MM.1S (cell line): ENCODE data around the gene RNF217.

Experiments used
- DNase-seq: peaks from one replicate; pipeline ENCODE4 v3.0.0-alpha.2; 2015
- H2AFZ ChIP-seq: fragments of 300-600 bp; sonication (generic); 2 replicates; pipeline ENCODE4 v1.6.0; 2016; ENCODE audit warnings: antibody characterized with exemption, low read length
- H3F3A ChIP-seq: fragments of 300-600 bp; sonication (generic); 2 replicates; pipeline ENCODE4 v1.6.1; 2016; ENCODE audit warnings: mild to moderate bottlenecking, antibody characterized with exemption, low read length, moderate library complexity, mixed read lengths; ENCODE audit not compliant: insufficient read depth
- H3K27ac ChIP-seq: fragments of 300-600 bp; sonication (generic); 2 replicates; pipeline ENCODE4 v1.5.1; 2016; ENCODE audit warnings: mild to moderate bottlenecking, low read length
- H3K27me3 ChIP-seq: fragments of 300-600 bp; sonication (generic); replicated peaks from 2 replicates; pipeline ENCODE4 v1.6.0; 2016; ENCODE audit warnings: low read length; ENCODE audit not compliant: insufficient read depth
- H3K36me3 ChIP-seq: fragments of 300-600 bp; sonication (generic); replicated peaks from 2 replicates; pipeline ENCODE4 v1.6.1; 2016; ENCODE audit warnings: mild to moderate bottlenecking, low read length, mixed read lengths; ENCODE audit not compliant: insufficient read depth
- H3K4me1 ChIP-seq: fragments of 300-600 bp; sonication (generic); 2 replicates; pipeline ENCODE4 v1.6.1; 2016; ENCODE audit warnings: low read length, mixed read lengths
- H3K4me2 ChIP-seq: fragments of 300-600 bp; sonication (generic); 2 replicates; pipeline ENCODE4 v1.6.0; 2016; ENCODE audit warnings: low read depth, low read length
- H3K4me3 ChIP-seq: fragments of 300-600 bp; sonication (generic); 2 replicates; pipeline ENCODE4 v1.5.1; 2016; ENCODE audit warnings: low read length, mixed read lengths
- H3K79me2 ChIP-seq: fragments of 300-600 bp; sonication (generic); 2 replicates; pipeline ENCODE4 v1.6.1; 2016; ENCODE audit warnings: mixed run types, low read length, mixed read lengths
- H3K9ac ChIP-seq: fragments of 300-600 bp; sonication (generic); 2 replicates; pipeline ENCODE4 v1.6.1; 2016; ENCODE audit warnings: low read length, mixed read lengths
- H3K9me2 ChIP-seq: fragments of 300-600 bp; sonication (generic); replicated peaks from 2 replicates; pipeline ENCODE4 v1.6.1; 2016; ENCODE audit warnings: mild to moderate bottlenecking, low read length, mixed read lengths; ENCODE audit not compliant: insufficient read depth
- H3K9me3 ChIP-seq: fragments of 300-600 bp; sonication (generic); replicated peaks from 2 replicates; pipeline ENCODE4 v1.6.1; 2016; ENCODE audit warnings: mild to moderate bottlenecking, low read length, mixed read lengths; ENCODE audit not compliant: insufficient read depth
- H4K20me1 ChIP-seq: fragments of 300-600 bp; sonication (generic); 2 replicates; pipeline ENCODE4 v1.6.1; 2016; ENCODE audit warnings: mild to moderate bottlenecking, low read length, moderate library complexity, mixed read lengths; ENCODE audit not compliant: insufficient read depth
- CTCF ChIP-seq: fragments of 300-600 bp; sonication (generic); IDR thresholded peaks from 2 replicates; pipeline ENCODE4 v1.5.1; 2016; ENCODE audit warnings: antibody characterized with exemption, low read length, mixed read lengths
- EZH2 ChIP-seq: fragments of 300-600 bp; sonication (generic); optimal IDR thresholded peaks from 2 replicates; pipeline ENCODE3; 2017; ENCODE audit warnings: low read depth, mild to moderate bottlenecking, antibody characterized with exemption, low read length, mixed read lengths
- EZH2phosphoT487 ChIP-seq: fragments of 300-600 bp; sonication (generic); IDR thresholded peaks from 2 replicates; pipeline ENCODE4 v1.6.1; 2018; ENCODE audit warnings: antibody characterized with exemption, low read length

Gene RNF217

GRCh38 chr6:125008261-125008703 lies 46.0 kb downstream of the RNF217 start:
- no peak overlapping the region for H3K27ac ChIP-seq
- no peaks in the 10 kb centered on the region for H3K9me2 ChIP-seq
- H3K27me3 ChIP-seq: no peaks in the 10 kb centered on the region
- TF ChIP-seq EZH2phosphoT487 (no peak), CTCF (no peak), EZH2 (no peak)
- no peak overlapping the region for H2AFZ ChIP-seq
- no peak for DNase-seq
- no peaks in the 10 kb centered on the region for H3K4me1 ChIP-seq
- H3K36me3 ChIP-seq: no peaks in the 10 kb centered on the region
- no peaks in the 10 kb centered on the region for H3K9me3 ChIP-seq
- H3F3A ChIP-seq: no peaks in the 10 kb centered on the region
- no peaks in the 10 kb centered on the region for H3K79me2 ChIP-seq
- H4K20me1 ChIP-seq: no peaks in the 10 kb centered on the region
- no peak overlapping the region for H3K4me3 ChIP-seq
- no peak overlapping the region for H3K4me2 ChIP-seq
- no peak overlapping the region for H3K9ac ChIP-seq

- DNase-seq: no peak
- no peak for TF ChIP-seq EZH2phosphoT487
- H3K27me3 ChIP-seq: no peaks in the 10 kb centered on the region
- H4K20me1 ChIP-seq: no peaks in the 10 kb centered on the region
- H3K4me2 ChIP-seq: no peak overlapping the region
- no peaks in the 10 kb centered on the region for H3K4me1 ChIP-seq
- no peak overlapping the region for H3K4me3 ChIP-seq
- no peaks in the 10 kb centered on the region for H3K9me2 ChIP-seq
- no peak overlapping the region for H3K9ac ChIP-seq
- H3K36me3 ChIP-seq: no peaks in the 10 kb centered on the region
- H3K9me3 ChIP-seq: no peaks in the 10 kb centered on the region
- no peaks in the 10 kb centered on the region for H3K79me2 ChIP-seq
- H3F3A ChIP-seq: no peaks in the 10 kb centered on the region
- H2AFZ ChIP-seq: no peak overlapping the region
- no peak overlapping the region for H3K27ac ChIP-seq
Measured at GRCh38 chr6:125008957-125009356, 46.7 kb downstream of the RNF217 start.

- H3K9me3 ChIP-seq: no peaks in the 10 kb centered on the region
- no peak overlapping the region for H2AFZ ChIP-seq
- no peak overlapping the region for H3K4me2 ChIP-seq
- H3K4me1 ChIP-seq: no peaks in the 10 kb centered on the region
- H3K27ac ChIP-seq: no peak overlapping the region
- H3K9ac ChIP-seq: no peak overlapping the region
- H3K9me2 ChIP-seq: no peaks in the 10 kb centered on the region
- H4K20me1 ChIP-seq: no peaks in the 10 kb centered on the region
- no peaks in the 10 kb centered on the region for H3K36me3 ChIP-seq
- H3K79me2 ChIP-seq: no peaks in the 10 kb centered on the region
- H3K4me3 ChIP-seq: no peak overlapping the region
- TF ChIP-seq CTCF (no peak), EZH2 (no peak), EZH2phosphoT487 (no peak)
- H3F3A ChIP-seq: no peaks in the 10 kb centered on the region
- no peaks in the 10 kb centered on the region for H3K27me3 ChIP-seq
- DNase-seq: no peak
Measured at GRCh38 chr6:125009578-125009977, 47.3 kb downstream of the RNF217 start.

- H3K27ac ChIP-seq: no peak overlapping the region
- H4K20me1 ChIP-seq: no peaks in the 10 kb centered on the region
- H3K27me3 ChIP-seq: no peaks in the 10 kb centered on the region
- no peaks in the 10 kb centered on the region for H3K36me3 ChIP-seq
- no peak overlapping the region for H3K4me2 ChIP-seq
- no peak for TF ChIP-seq CTCF
- no peak for TF ChIP-seq EZH2
- no peak for TF ChIP-seq EZH2phosphoT487
- H3K4me3 ChIP-seq: no peak overlapping the region
- H3K9ac ChIP-seq: no peak overlapping the region
- no peaks in the 10 kb centered on the region for H3K4me1 ChIP-seq
- no peaks in the 10 kb centered on the region for H3K9me3 ChIP-seq
- H3F3A ChIP-seq: no peaks in the 10 kb centered on the region
- no peak for DNase-seq
- no peaks in the 10 kb centered on the region for H3K79me2 ChIP-seq
- H3K9me2 ChIP-seq: no peaks in the 10 kb centered on the region
- no peak overlapping the region for H2AFZ ChIP-seq
Measured at GRCh38 chr6:125013938-125014660, 51.9 kb downstream of the RNF217 start.
